ENCODE data around the gene CFAP97D2.
"Not testable (repeated sequence)": the region's sequence is repeated elsewhere in the genome, so short reads cannot be mapped to it uniquely, and the experiment has no call there.

- TF ChIP-seq CTCF (IDR thresholded peaks at IDR 0.05); ZFX (IDR thresholded peaks at IDR 0.05; ENCODE audit: borderline replicate concordance): not testable (repeated sequence)
Observed at GRCh38 chr13:114264313-114264712, 85.3 kb downstream of the CFAP97D2 start.

Data from 22Rv1 (cell line).